GM10248 (cell line): ENCODE data around the gene DOCK9.

Experiments
- CTCF ChIA-PET: fragments of 300-600 bp; sonication (Branson Sonifier 250); formaldehyde crosslinking; extraction: SDS; loops from one replicate; lab custom pipeline; 2021; ENCODE audit warnings: antibody characterized with exemption; lab: Yijun Ruan, JAX
- POLR2A ChIA-PET: fragments of 350-650 bp; sonication (Branson Sonifier 250); formaldehyde crosslinking; extraction: SDS; loops from one replicate; lab custom pipeline; 2020; ENCODE audit warnings: antibody characterized with exemption; lab: Yijun Ruan, JAX
- DNase-seq: peaks from one replicate; pipeline ENCODE4 v3.0.0; 2012; ENCODE audit errors: extremely low spot score
- TF ChIP-seq, protein P1 (sequence below): IDR thresholded peaks from 2 replicates; pipeline ENCODE4 v1.5.1; 2012; ENCODE audit warnings: mild to moderate bottlenecking, low read depth; ENCODE audit errors: extremely low read depth, missing control alignments, control extremely low read depth

The DOCK9 gene

DNA sequence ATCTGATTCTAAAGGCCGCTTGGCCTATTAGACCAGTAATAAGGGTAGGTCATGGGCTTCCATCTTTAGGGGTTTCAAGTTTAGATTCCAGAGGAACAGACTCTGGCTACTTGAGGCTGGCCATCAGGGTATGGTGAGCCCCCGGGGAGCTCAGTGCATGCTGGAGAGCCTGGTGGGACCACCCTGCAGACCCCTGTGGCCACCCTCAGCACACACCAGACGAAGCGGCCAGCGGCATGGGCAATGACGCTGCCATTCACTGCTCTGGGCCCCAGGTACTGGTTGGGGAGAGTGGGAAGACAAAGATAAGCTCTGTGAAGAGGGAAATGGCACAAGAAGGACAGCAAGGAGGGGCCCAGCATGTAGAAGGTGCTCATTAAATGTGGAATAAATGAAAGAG is 126.6 kb downstream of the DOCK9 start:
- DNase-seq = no peak
- ChIA-PET POLR2A (no interaction called here), CTCF (interaction anchor here (1.1 to 3.8 kb wide), 4 partner anchors 9 to 24 kb away, joined by 3 to 17 read pairs (median 6); no protein-coding TSS in a partner anchor)
- TF ChIP-seq, protein P1, sequence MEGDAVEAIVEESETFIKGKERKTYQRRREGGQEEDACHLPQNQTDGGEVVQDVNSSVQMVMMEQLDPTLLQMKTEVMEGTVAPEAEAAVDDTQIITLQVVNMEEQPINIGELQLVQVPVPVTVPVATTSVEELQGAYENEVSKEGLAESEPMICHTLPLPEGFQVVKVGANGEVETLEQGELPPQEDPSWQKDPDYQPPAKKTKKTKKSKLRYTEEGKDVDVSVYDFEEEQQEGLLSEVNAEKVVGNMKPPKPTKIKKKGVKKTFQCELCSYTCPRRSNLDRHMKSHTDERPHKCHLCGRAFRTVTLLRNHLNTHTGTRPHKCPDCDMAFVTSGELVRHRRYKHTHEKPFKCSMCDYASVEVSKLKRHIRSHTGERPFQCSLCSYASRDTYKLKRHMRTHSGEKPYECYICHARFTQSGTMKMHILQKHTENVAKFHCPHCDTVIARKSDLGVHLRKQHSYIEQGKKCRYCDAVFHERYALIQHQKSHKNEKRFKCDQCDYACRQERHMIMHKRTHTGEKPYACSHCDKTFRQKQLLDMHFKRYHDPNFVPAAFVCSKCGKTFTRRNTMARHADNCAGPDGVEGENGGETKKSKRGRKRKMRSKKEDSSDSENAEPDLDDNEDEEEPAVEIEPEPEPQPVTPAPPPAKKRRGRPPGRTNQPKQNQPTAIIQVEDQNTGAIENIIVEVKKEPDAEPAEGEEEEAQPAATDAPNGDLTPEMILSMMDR = no peak

DNA sequence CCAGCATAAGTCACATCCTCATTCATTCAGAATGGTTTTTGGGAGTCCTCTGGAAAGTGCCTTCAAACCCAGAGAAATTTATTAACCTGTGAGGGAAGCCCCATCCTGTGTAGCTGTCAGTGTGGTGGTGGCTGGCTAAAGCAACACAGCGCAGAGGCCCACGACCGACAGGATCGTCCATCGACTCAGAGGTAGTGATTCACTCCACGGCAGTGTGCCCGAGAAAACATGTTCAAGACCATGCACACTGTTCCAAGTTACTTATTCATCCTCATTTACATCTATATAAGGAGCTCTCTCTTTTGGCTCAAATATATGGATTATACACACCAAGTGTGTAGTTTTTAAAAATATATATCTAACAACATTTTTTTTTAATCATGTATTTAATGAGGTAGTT is 129.1 kb downstream of the DOCK9 start:
- TF ChIP-seq, protein P1 = no peak
- DNase-seq = no peak
- CTCF ChIA-PET = interaction anchor here (1.0 to 3.8 kb wide), 2 partner anchors 9 to 18 kb away, joined by 3 to 17 read pairs; no protein-coding TSS in a partner anchor
- POLR2A ChIA-PET = no interaction called here

DNA sequence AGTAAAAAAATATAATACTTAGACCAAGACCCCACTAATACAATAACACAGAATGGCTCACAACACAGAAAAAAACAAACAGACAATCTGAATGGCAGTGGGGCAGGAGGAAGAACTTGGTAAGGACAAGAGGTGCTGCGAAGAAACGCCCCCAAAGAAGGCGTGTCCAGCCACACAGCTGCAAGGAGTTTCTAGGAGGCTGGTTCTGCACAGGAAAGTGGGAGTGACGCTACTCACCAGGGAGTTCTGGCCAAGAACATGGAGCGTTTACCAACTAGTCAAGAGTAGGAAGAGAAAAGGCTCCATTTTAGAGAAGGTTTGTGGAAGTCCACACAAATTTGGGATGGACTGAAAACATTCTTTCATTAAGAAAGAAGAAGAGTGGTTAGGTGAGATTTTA is 130.1 kb downstream of the DOCK9 start:
- TF ChIP-seq, protein P1 = no peak

DNA sequence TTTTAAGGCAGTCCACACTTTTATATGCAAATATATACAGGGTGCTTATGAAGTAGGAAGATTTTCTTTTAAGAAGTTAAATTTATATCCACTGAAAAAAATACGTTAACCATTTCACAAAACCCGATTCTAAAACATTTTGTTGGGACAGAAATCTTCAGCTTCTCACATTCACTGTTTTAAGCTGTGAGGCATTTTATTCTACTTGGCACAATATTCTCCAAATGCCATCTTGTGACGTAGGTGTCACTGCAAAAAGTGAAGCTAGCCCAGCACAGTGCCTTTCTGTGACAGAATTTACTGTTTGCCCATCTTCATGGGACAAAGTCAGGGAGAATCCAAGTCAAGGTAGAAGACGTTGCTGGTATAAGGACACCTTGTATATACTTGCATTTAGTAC is 130.9 kb downstream of the DOCK9 start:
- DNase-seq = no peak
- TF ChIP-seq, protein P1 = no peak
- POLR2A ChIA-PET = no interaction called here
- CTCF ChIA-PET = interaction anchor here (1.6 kb wide), 1 partner anchor 22 kb away, joined by 3 read pairs; no protein-coding TSS in a partner anchor

More for the DNA sequence above, 130.1 kb downstream of the DOCK9 start:
- ChIA-PET CTCF (no interaction called here), POLR2A (no interaction called here)
- DNase-seq = no peak

DNA sequence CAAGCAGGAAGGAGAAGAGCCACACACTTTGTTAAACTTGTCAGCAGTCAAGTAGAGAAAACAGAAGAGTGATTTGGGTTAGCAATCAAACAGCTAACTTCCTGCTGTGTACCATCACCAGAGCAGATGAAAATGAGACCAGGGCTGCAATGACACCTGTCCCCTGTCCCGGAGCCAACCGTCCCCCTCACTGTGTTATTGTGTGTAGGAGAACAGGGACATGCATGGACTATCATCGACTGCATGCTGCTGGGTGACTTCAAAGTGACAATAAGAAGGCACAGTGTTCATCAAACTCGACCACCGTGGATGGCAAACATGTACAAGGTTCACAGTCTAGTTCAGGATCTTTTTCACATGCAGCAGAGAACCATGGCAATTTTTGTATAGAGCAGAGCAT is 131.3 kb downstream of the DOCK9 start:
- DNase-seq = no peak
- POLR2A ChIA-PET = no interaction called here
- CTCF ChIA-PET = interaction anchor here (1.6 kb wide), 1 partner anchor 23 kb away, joined by 3 read pairs; no protein-coding TSS in a partner anchor
- TF ChIP-seq, protein P1 = no peak

DNA sequence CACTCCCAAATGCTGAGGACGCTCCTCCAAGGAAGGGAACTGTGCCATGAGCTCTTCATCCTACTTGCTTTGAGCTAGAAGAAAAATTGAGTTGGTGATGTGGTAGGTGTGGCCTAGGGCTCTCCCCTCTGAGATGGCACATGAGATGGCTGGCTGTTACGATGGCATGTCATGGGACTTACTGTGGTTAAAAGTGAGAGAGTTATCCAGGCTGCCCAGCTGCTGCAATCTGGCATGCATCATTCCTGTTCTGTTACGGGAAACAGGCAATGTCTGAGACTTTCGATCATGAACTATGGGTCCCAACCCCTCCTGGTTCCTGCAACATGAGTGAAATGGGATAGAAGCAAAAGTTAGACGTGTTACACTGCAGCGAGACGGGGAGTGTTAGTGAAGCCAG is 132.1 kb downstream of the DOCK9 start:
- ChIA-PET CTCF (no interaction called here), POLR2A (no interaction called here)
- TF ChIP-seq, protein P1 = no peak
- DNase-seq = no peak
